GM12878 (cell line): Measurements from ENCODE around the gene DACH1. TPM values are rescaled to one million over a fixed set of nuclear protein-coding genes. Genes with fewer than 3 reads are reported as not detected.
"Not testable (repeated sequence)": the region's sequence is repeated elsewhere in the genome, so short reads cannot be mapped to it uniquely, and the experiment has no call there.

Experiments used
- ATAC-seq: fragments of 200-7000 bp; cut with Tn5 transposase; 3 replicates; pipeline ENCODE4 v1.9.1; 2020; ENCODE audit warnings: mild to moderate bottlenecking, moderate library complexity
- BruUV-seq: library from RNA; stranded (reverse); fragments of 400-500 nt; replicated peaks from 2 replicates; lab custom pipeline; 2021; lab: Mats Ljungman, UMichigan
- CTCF ChIA-PET: fragments of 300-600 bp; sonication (Branson Sonifier 250); formaldehyde crosslinking; extraction: SDS; loops from one replicate; lab custom pipeline; 2021; ENCODE audit warnings: inconsistent platforms; lab: Yijun Ruan, JAX
- POLR2A ChIA-PET: fragments of 350-600 bp; formaldehyde crosslinking; extraction: SDS; loops from one replicate; lab custom pipeline; 2021; ENCODE audit warnings: inconsistent platforms; lab: Charles Lee
- RAD21 ChIA-PET: fragments of 300-600 bp; sonication (Branson Sonifier 250); formaldehyde crosslinking; loops from one replicate; lab custom pipeline; 2023; ENCODE audit warnings: antibody characterized with exemption; ENCODE audit not compliant: unreplicated experiment; lab: Charles Lee
- SMC1A ChIA-PET: fragments of 300-600 bp; sonication (Branson Sonifier 250); formaldehyde crosslinking; loops from one replicate; lab custom pipeline; 2023; ENCODE audit not compliant: unreplicated experiment, uncharacterized antibody; lab: Charles Lee
- DNase-seq: peaks from one replicate; pipeline ENCODE4 v3.0.0-alpha.2; 2011; ENCODE audit warnings: low read depth, low spot score
- FAIRE-seq: peaks from 3 replicates; lab custom pipeline; 2011; peaks lifted over from hg19 to GRCh38; lab: Jason Lieb, UNC
- H2AFZ ChIP-seq: 2 replicates; pipeline ENCODE4 v1.6.0; 2011; ENCODE audit warnings: low read depth, low read length, control low read depth; ENCODE audit not compliant: control insufficient read depth
- H3K27ac ChIP-seq: 2 replicates; pipeline ENCODE4 v1.5.1; 2011; ENCODE audit warnings: control low read depth; ENCODE audit not compliant: control insufficient read depth, insufficient read depth
- H3K27me3 ChIP-seq, 2 experiments: replicated peaks in 1 of 2; 2 replicates each; pipeline versions ENCODE4 v1.6.0 to v1.6.1; 2011; ENCODE audit warnings: low read length in 1 of 2; ENCODE audit not compliant: control insufficient read depth in 2 of 2, insufficient read depth in 2 of 2
- H3K36me3 ChIP-seq, 2 experiments: 2 replicates each; pipeline ENCODE4 v1.5.1; 2011; ENCODE audit warnings: low read length in 1 of 2; ENCODE audit not compliant: control insufficient read depth in 2 of 2, insufficient read depth in 2 of 2
- H3K4me1 ChIP-seq: 2 replicates; pipeline ENCODE4 v1.6.1; 2011; ENCODE audit warnings: mild to moderate bottlenecking, low read length, moderate library complexity, mixed read lengths; ENCODE audit not compliant: control insufficient read depth, insufficient read depth
- H3K4me2 ChIP-seq: 2 replicates; pipeline ENCODE4 v1.6.0; 2011; ENCODE audit warnings: control low read depth; ENCODE audit not compliant: control insufficient read depth, insufficient read depth
- H3K4me3 ChIP-seq: fragments of 200-600 bp; sonication (generic); 2 replicates; pipeline ENCODE4 v1.5.1; 2016
- H3K79me2 ChIP-seq: 2 replicates; pipeline ENCODE4 v1.6.0; 2011; ENCODE audit warnings: low read length; ENCODE audit not compliant: control insufficient read depth, insufficient read depth
- H3K9ac ChIP-seq: 2 replicates; pipeline ENCODE4 v1.8.0; 2011; ENCODE audit warnings: low read length, control low read depth, mixed read lengths; ENCODE audit not compliant: control insufficient read depth, insufficient read depth
- H3K9me3 ChIP-seq: replicated peaks from 3 replicates; pipeline ENCODE4 v1.5.1; 2011; ENCODE audit warnings: mild to moderate bottlenecking, low read length; ENCODE audit not compliant: control insufficient read depth, insufficient read depth
- H4K20me1 ChIP-seq: 2 replicates; pipeline ENCODE4 v1.6.0; 2011; ENCODE audit not compliant: control insufficient read depth, insufficient read depth
- EGR1 ChIP-seq, 2 experiments: IDR thresholded peaks; 1 replicate in 1 of 2; 2 replicates in 1 of 2; pipeline ENCODE4 v1.6.1; 2011 to 2012; ENCODE audit warnings: low read depth in 2 of 2, low read length in 2 of 2, borderline replicate concordance in 1 of 2, mild to moderate bottlenecking in 1 of 2, moderate library complexity in 1 of 2
- EP300 ChIP-seq, 2 experiments: fragments of 150-350 bp in 1 of 2; IDR thresholded peaks; 2 replicates each; pipeline ENCODE4 v1.6.1; 2011 to 2012; ENCODE audit warnings: low read depth in 2 of 2, low read length in 2 of 2, borderline replicate concordance in 1 of 2, improper control_type of control experiment in 1 of 2, inconsistent platforms in 1 of 2; ENCODE audit not compliant: control insufficient read depth in 1 of 2
- KLF5 ChIP-seq: fragments of 450-650 bp; IDR thresholded peaks from 2 replicates; pipeline ENCODE4 v1.6.1; 2014; ENCODE audit warnings: mild to moderate bottlenecking; ENCODE audit not compliant: partially characterized antibody
- MXI1 ChIP-seq: fragments of 150-350 bp; IDR thresholded peaks from 2 replicates; pipeline ENCODE4 v1.6.1; 2011; ENCODE audit warnings: low read depth, mild to moderate bottlenecking, inconsistent platforms, low read length, improper control_type of control experiment
- RAD51 ChIP-seq: fragments of 450-650 bp; IDR thresholded peaks from 2 replicates; pipeline ENCODE4 v1.6.1; 2016; ENCODE audit warnings: moderate library complexity, mild to moderate bottlenecking, inconsistent platforms
- RELA ChIP-seq: fragments of 450-650 bp; IDR thresholded peaks from 2 replicates; pipeline ENCODE4 v1.8.0; 2014; ENCODE audit warnings: borderline replicate concordance; ENCODE audit not compliant: partially characterized antibody
- YY1 ChIP-seq: IDR thresholded peaks from 2 replicates; pipeline ENCODE4 v1.6.1; 2011; ENCODE audit warnings: low read depth, mild to moderate bottlenecking, low read length
- WGBS: methylation state at CpG from one replicate; pipeline ENCODE4 v1.1.6; 2016; ENCODE audit warnings: low lambda C conversion rate; ENCODE audit not compliant: insufficient replicate concordance, insufficient coverage; ENCODE audit errors: missing lambda C conversion rate; 5-methylcytosine and 5-hydroxymethylcytosine counted together
- in situ Hi-C: fragments of 300-500 bp; cut with MboI; formaldehyde crosslinking; loops from 9 replicates; pipeline ENCODE4 v1.14.3; 2018; ENCODE audit warnings: mixed read lengths
- intact Hi-C: fragments of 100-400 bp; cut with micrococcal nuclease; formaldehyde crosslinking; loops from one replicate; pipeline ENCODE4 v1.14.2; 2022; ENCODE audit not compliant: unreplicated experiment
- polyA plus RNA-seq, 11 experiments: library from polyadenylated mRNA; depleted of rRNA in 4 of 11; unstranded in 6 of 11; stranded (reverse) in 5 of 11; fragments of >200 nt; fragmentation: Nextera tagmentation in 4 of 11; fragmentation: Illumina TruSeq in 1 of 11; extraction: Ambion mirVana in 4 of 11; extraction: Trizol in 1 of 11; gene quantifications; 1 replicate in 1 of 11; 2 replicates in 10 of 11; pipeline versions ENCODE4 v1.2.1 to v1.2.3, GENCODE V29; 2011 to 2016; ENCODE audit warnings: inconsistent platforms in 2 of 11, missing spikeins in 2 of 11, low read depth in 1 of 11
- total RNA-seq, 4 experiments: library from RNA; depleted of rRNA in 3 of 4; stranded (reverse); fragments of >200 nt in 3 of 4; fragmentation: Illumina TruSeq in 1 of 4; extraction: Trizol in 1 of 4; gene quantifications; 2 replicates each; pipeline versions ENCODE4 v1.2.1 to v1.2.3, GENCODE V29; 2013 to 2021
- TF ChIP-seq, protein P1 (sequence below): fragments of 450-650 bp; IDR thresholded peaks from 2 replicates; pipeline ENCODE4 v1.6.1; 2016; ENCODE audit warnings: mild to moderate bottlenecking, moderate library complexity, borderline replicate concordance
- TF ChIP-seq, protein P2 (sequence below): fragments of 450-650 bp; IDR thresholded peaks from 2 replicates; pipeline ENCODE4 v1.6.1; 2017; ENCODE audit warnings: low read depth, mild to moderate bottlenecking, moderate library complexity
- TF ChIP-seq, protein P3 (sequence below): IDR thresholded peaks from 2 replicates; pipeline ENCODE4 v1.6.1; 2012; ENCODE audit warnings: low read length, inconsistent platforms

The DACH1 gene
- total and polyA plus RNA-seq, 10 of the 15 experiments (the other 5 are each of a cell fraction or from before 2014, with no cell fraction given): 0.05 TPM; not detected in 9

DNA sequence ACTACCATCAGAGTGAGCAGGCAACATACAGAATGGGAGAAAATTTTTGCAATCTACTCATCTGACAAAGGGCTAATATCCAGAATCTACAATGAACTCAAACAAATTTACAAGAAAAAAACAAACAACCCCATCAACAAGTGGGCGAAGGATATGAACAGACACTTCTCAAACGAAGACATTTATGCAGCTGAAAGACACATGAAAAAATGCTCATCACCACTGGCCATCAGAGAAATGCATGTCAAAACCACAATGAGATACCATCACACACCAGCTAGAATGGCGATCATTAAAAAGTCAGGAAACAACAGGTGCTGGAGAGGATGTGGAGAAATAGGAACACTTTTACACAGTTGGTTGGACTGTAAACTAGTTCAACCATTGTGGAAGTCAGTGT lies 26.5 kb upstream of the DACH1 start:
- FAIRE-seq, in situ Hi-C loops: not testable (repeated sequence)
- 27% methylated on average over 3 of the region's 3 CpGs for WGBS

DNA sequence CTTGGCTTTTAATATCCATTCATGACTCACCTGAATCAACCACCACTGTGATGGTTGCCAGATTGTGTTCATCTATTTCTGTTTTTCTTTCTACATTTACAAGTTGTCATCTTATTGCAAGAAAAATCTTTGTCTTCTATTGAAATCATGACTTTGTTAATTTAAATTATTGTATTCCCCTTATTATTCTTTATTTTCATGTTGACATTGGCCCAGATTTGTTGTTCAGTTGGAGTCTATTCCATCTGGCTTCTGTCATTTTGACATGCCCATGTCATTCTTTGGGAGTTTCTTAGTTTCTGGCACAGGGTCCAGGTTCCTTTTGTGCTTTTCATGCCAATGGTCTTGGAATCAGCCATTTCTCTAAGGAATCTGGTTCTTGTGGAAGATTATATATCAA lies 19.9 kb upstream of the DACH1 start:
- H3K27ac ChIP-seq: no peak overlapping the region
- intact Hi-C loops (no loop called here), in situ Hi-C loops (no loop called here)
- H3K79me2 ChIP-seq: no peaks in the 10 kb centered on the region
- no peaks in the 10 kb centered on the region for H3K4me1 ChIP-seq
- ATAC-seq (no peak), DNase-seq (no peak), FAIRE-seq (no peak)
- no peak overlapping the region for H3K4me3 ChIP-seq
- H4K20me1 ChIP-seq: no peaks in the 10 kb centered on the region
- BruUV-seq: no TSS peak
- ChIA-PET SMC1A (no interaction called here), RAD21 (no interaction called here), POLR2A (no interaction called here), CTCF (no interaction called here)
- no peaks in the 10 kb centered on the region for H3K27me3 ChIP-seq
- H3K9ac ChIP-seq: no peak overlapping the region
- H3K36me3 ChIP-seq: no peaks in the 10 kb centered on the region
- H2AFZ ChIP-seq: no peak overlapping the region
- TF ChIP-seq YY1 (no peak), MXI1 (no peak), EGR1 (IDR thresholded peaks at IDR 0.05; ENCODE audit: borderline replicate concordance in 1 of 2, low read depth in 2 of 2, low read length in 2 of 2) (no peak), KLF5 (no peak), EP300 (IDR thresholded peaks at IDR 0.05; ENCODE audit: borderline replicate concordance in 1 of 2, control insufficient read depth in 1 of 2, low read depth in 2 of 2, low read length in 2 of 2) (no peak), RAD51 (no peak), RELA (no peak)
- TF ChIP-seq, protein P1, sequence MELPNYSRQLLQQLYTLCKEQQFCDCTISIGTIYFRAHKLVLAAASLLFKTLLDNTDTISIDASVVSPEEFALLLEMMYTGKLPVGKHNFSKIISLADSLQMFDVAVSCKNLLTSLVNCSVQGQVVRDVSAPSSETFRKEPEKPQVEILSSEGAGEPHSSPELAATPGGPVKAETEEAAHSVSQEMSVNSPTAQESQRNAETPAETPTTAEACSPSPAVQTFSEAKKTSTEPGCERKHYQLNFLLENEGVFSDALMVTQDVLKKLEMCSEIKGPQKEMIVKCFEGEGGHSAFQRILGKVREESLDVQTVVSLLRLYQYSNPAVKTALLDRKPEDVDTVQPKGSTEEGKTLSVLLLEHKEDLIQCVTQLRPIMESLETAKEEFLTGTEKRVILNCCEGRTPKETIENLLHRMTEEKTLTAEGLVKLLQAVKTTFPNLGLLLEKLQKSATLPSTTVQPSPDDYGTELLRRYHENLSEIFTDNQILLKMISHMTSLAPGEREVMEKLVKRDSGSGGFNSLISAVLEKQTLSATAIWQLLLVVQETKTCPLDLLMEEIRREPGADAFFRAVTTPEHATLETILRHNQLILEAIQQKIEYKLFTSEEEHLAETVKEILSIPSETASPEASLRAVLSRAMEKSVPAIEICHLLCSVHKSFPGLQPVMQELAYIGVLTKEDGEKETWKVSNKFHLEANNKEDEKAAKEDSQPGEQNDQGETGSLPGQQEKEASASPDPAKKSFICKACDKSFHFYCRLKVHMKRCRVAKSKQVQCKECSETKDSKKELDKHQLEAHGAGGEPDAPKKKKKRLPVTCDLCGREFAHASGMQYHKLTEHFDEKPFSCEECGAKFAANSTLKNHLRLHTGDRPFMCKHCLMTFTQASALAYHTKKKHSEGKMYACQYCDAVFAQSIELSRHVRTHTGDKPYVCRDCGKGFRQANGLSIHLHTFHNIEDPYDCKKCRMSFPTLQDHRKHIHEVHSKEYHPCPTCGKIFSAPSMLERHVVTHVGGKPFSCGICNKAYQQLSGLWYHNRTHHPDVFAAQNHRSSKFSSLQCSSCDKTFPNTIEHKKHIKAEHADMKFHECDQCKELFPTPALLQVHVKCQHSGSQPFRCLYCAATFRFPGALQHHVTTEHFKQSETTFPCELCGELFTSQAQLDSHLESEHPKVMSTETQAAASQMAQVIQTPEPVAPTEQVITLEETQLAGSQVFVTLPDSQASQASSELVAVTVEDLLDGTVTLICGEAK: no peak
- TF ChIP-seq, protein P2, sequence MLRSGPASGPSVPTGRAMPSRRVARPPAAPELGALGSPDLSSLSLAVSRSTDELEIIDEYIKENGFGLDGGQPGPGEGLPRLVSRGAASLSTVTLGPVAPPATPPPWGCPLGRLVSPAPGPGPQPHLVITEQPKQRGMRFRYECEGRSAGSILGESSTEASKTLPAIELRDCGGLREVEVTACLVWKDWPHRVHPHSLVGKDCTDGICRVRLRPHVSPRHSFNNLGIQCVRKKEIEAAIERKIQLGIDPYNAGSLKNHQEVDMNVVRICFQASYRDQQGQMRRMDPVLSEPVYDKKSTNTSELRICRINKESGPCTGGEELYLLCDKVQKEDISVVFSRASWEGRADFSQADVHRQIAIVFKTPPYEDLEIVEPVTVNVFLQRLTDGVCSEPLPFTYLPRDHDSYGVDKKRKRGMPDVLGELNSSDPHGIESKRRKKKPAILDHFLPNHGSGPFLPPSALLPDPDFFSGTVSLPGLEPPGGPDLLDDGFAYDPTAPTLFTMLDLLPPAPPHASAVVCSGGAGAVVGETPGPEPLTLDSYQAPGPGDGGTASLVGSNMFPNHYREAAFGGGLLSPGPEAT: no peak
- TF ChIP-seq, protein P3, sequence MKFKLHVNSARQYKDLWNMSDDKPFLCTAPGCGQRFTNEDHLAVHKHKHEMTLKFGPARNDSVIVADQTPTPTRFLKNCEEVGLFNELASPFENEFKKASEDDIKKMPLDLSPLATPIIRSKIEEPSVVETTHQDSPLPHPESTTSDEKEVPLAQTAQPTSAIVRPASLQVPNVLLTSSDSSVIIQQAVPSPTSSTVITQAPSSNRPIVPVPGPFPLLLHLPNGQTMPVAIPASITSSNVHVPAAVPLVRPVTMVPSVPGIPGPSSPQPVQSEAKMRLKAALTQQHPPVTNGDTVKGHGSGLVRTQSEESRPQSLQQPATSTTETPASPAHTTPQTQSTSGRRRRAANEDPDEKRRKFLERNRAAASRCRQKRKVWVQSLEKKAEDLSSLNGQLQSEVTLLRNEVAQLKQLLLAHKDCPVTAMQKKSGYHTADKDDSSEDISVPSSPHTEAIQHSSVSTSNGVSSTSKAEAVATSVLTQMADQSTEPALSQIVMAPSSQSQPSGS: no peak
- H3K9me3 ChIP-seq: no peaks in the 10 kb centered on the region
- H3K4me2 ChIP-seq: no peak overlapping the region

More for the DNA sequence above, 26.5 kb upstream of the DACH1 start:
- H3K27ac ChIP-seq, CTCF ChIA-PET, SMC1A ChIA-PET, H3K27me3 ChIP-seq, ATAC-seq, H3K4me3 ChIP-seq, H3K36me3 ChIP-seq, H3K9me3 ChIP-seq, H3K79me2 ChIP-seq, POLR2A ChIA-PET, BruUV-seq, H3K4me1 ChIP-seq, intact Hi-C loops, RAD21 ChIA-PET, H3K4me2 ChIP-seq, H3K9ac ChIP-seq, H4K20me1 ChIP-seq, H2AFZ ChIP-seq, DNase-seq: not testable (repeated sequence)
